GM23248 (cell line): ENCODE results near the gene LMBR1L. TPM values are rescaled to one million over a fixed set of nuclear protein-coding genes. Genes with fewer than 3 reads are reported as not detected.

Experiments
- DNase-seq: peaks from one replicate; pipeline ENCODE4 v3.0.0-alpha.2; 2015
- H2AFZ ChIP-seq: fragments of 200-600 bp; sonication (generic); 2 replicates; pipeline ENCODE4 v1.6.1; 2016; ENCODE audit warnings: antibody characterized with exemption
- H3F3A ChIP-seq: fragments of 200-600 bp; sonication (generic); 2 replicates; pipeline ENCODE4 v1.6.1; 2016; ENCODE audit warnings: mild to moderate bottlenecking, antibody characterized with exemption, mixed run types; ENCODE audit not compliant: insufficient read depth
- H3K27ac ChIP-seq: fragments of 200-600 bp; sonication (generic); 2 replicates; pipeline ENCODE4 v1.5.1; 2016; ENCODE audit warnings: mild to moderate bottlenecking
- H3K27me3 ChIP-seq: fragments of 200-600 bp; sonication (generic); replicated peaks from 2 replicates; pipeline ENCODE4 v1.6.1; 2016; ENCODE audit warnings: mild to moderate bottlenecking; ENCODE audit not compliant: insufficient read depth
- H3K36me3 ChIP-seq: fragments of 200-600 bp; sonication (generic); 2 replicates; pipeline ENCODE4 v1.6.1; 2016; ENCODE audit warnings: low read depth, mild to moderate bottlenecking
- H3K4me1 ChIP-seq: fragments of 200-600 bp; sonication (generic); 2 replicates; pipeline ENCODE4 v1.6.1; 2016; ENCODE audit warnings: mild to moderate bottlenecking; ENCODE audit not compliant: insufficient read depth
- H3K4me2 ChIP-seq: fragments of 200-600 bp; sonication (generic); one replicate; pipeline ENCODE4 v1.6.1; 2016; ENCODE audit warnings: mild to moderate bottlenecking; ENCODE audit not compliant: unreplicated experiment
- H3K4me3 ChIP-seq: fragments of 200-600 bp; sonication (generic); 2 replicates; pipeline ENCODE4 v1.5.1; 2016; ENCODE audit warnings: mild to moderate bottlenecking
- H3K79me2 ChIP-seq: fragments of 200-600 bp; sonication (generic); 2 replicates; pipeline ENCODE4 v1.6.1; 2016; ENCODE audit warnings: mild to moderate bottlenecking; ENCODE audit not compliant: insufficient read depth
- H3K9ac ChIP-seq: fragments of 200-600 bp; sonication (generic); 2 replicates; pipeline ENCODE4 v1.6.1; 2016; ENCODE audit warnings: mild to moderate bottlenecking
- H3K9me2 ChIP-seq: fragments of 200-600 bp; sonication (generic); 2 replicates; pipeline ENCODE4 v1.6.1; 2016; ENCODE audit warnings: mixed run types, mild to moderate bottlenecking, moderate library complexity; ENCODE audit not compliant: insufficient read depth
- H3K9me3 ChIP-seq: fragments of 200-600 bp; sonication (generic); one replicate; pipeline ENCODE4 v1.6.1; 2017; ENCODE audit warnings: low read depth
- H4K20me1 ChIP-seq: fragments of 200-600 bp; sonication (generic); 2 replicates; pipeline ENCODE4 v1.6.0; 2016; ENCODE audit not compliant: insufficient read depth
- EZH2 ChIP-seq: fragments of 200-600 bp; sonication (generic); IDR thresholded peaks from 2 replicates; pipeline ENCODE4 v1.6.1; 2018; ENCODE audit warnings: antibody characterized with exemption, mild to moderate bottlenecking; ENCODE audit not compliant: insufficient read depth, poor library complexity, severe bottlenecking
- EZH2phosphoT487 ChIP-seq: fragments of 200-600 bp; sonication (generic); IDR thresholded peaks from 2 replicates; pipeline ENCODE4 v1.6.1; 2018; ENCODE audit warnings: antibody characterized with exemption, moderate library complexity, mild to moderate bottlenecking, low read depth; ENCODE audit not compliant: insufficient read depth
- WGBS, 2 experiments: methylation state at CpG; one replicate each; pipeline ENCODE4 v1.1.6; 2015 to 2017; ENCODE audit warnings: low lambda C conversion rate in 2 of 2, low coverage in 1 of 2; ENCODE audit errors: missing lambda C conversion rate in 2 of 2; 5-methylcytosine and 5-hydroxymethylcytosine counted together
- in situ Hi-C: fragments of 300-500 bp; cut with MboI; formaldehyde crosslinking; loops from 2 replicates; pipeline ENCODE4 v1.15.0; 2020
- polyA plus RNA-seq: library from polyadenylated mRNA; unstranded; fragments of >200 nt; fragmentation: Nextera tagmentation; extraction: Ambion mirVana; gene quantifications from 2 replicates; pipeline ENCODE4 v1.2.1, GENCODE V29; 2016
- total RNA-seq: library from RNA; depleted of rRNA; stranded (reverse); fragments of >200 nt; shearing (Covaris generic); gene quantifications from 2 replicates; pipeline ENCODE4 v1.2.3, GENCODE V29; 2014

Gene LMBR1L
- total and polyA plus RNA-seq, 2 experiments from 2014 or later = 31.6 to 62.9 TPM

- Histone ChIP-seq H2AFZ (peak overlapping the region; percentile 85; the same call in 1 of the 2 replicates), H4K20me1 (no peaks in the 10 kb centered on the region)
Measured at GRCh38 chr12:49108958-49109404, 1.7 kb downstream of the LMBR1L start.

GRCh38 chr12:49105504-49106084 lies 5.1 kb downstream of the LMBR1L start:
- Histone ChIP-seq H3K9me3 (no peaks in the 10 kb centered on the region), H3K9me2 (no peaks in the 10 kb centered on the region), H3F3A (peaks cover 19% of the 10 kb centered on the region), H3K27me3 (no peaks in the 10 kb centered on the region), H3K27ac (peak overlapping the region; percentile 39), H4K20me1 (no peaks in the 10 kb centered on the region), H3K36me3 (peaks cover 23% of the 10 kb centered on the region; the same call in 1 of the 2 replicates), H3K4me3 (no peak overlapping the region), H3K4me2 (no peak overlapping the region), H2AFZ (no peak overlapping the region), H3K9ac (peak overlapping the region; percentile 50), H3K4me1 (peaks cover 24% of the 10 kb centered on the region), H3K79me2 (peaks cover 78% of the 10 kb centered on the region)
- in situ Hi-C loops = no loop called here
- TF ChIP-seq EZH2 (no peak), EZH2phosphoT487 (no peak)
- peak; percentile 73 for DNase-seq
- WGBS, 2 experiments = 47 to 58% methylated on average over 9 of the region's 9 CpGs

More at GRCh38 chr12:49108958-49109404, 1.7 kb downstream of the LMBR1L start:
- H3K4me1 ChIP-seq = peaks cover 28% of the 10 kb centered on the region
- peak overlapping the region; percentile 85 for H3K4me3 ChIP-seq
- TF ChIP-seq EZH2phosphoT487 = no peak
- TF ChIP-seq EZH2 = no peak
- H3K9me3 ChIP-seq = no peaks in the 10 kb centered on the region
- H3K36me3 ChIP-seq = 0 out of 2 replicates have a peak, but pooled peaks cover 3% of the 10 kb centered on the region
- peaks cover 19% of the 10 kb centered on the region for H3F3A ChIP-seq
- H3K79me2 ChIP-seq = peaks cover 62% of the 10 kb centered on the region
- H3K27me3 ChIP-seq = no peaks in the 10 kb centered on the region
- 4 to 7% methylated on average over 4 of the region's 4 CpGs for WGBS, 2 experiments
- H3K27ac ChIP-seq = peak overlapping the region; percentile 30
- in situ Hi-C loops = no loop called here
- DNase-seq = peak; percentile 77
- no peaks in the 10 kb centered on the region for H3K9me2 ChIP-seq
- peak overlapping the region; percentile 99 for H3K4me2 ChIP-seq
- H3K9ac ChIP-seq = peak overlapping the region; percentile 89

- 80 to 84% methylated on average over 3 of the region's 3 CpGs for WGBS, 2 experiments
- Histone ChIP-seq H3K4me1 (peaks cover 24% of the 10 kb centered on the region), H3K9me3 (no peaks in the 10 kb centered on the region), H4K20me1 (no peaks in the 10 kb centered on the region), H3K9me2 (no peaks in the 10 kb centered on the region), H3F3A (peaks cover 19% of the 10 kb centered on the region), H3K4me2 (no peak overlapping the region), H3K4me3 (no peak overlapping the region), H3K27me3 (no peaks in the 10 kb centered on the region), H3K36me3 (peaks cover 23% of the 10 kb centered on the region; the same call in 1 of the 2 replicates), H2AFZ (no peak overlapping the region), H3K27ac (no peak overlapping the region), H3K9ac (no peak overlapping the region), H3K79me2 (peaks cover 72% of the 10 kb centered on the region)
- in situ Hi-C loops = no loop called here
- TF ChIP-seq EZH2phosphoT487 (no peak), EZH2 (no peak)
- no peak for DNase-seq
Measured at GRCh38 chr12:49104822-49105221, 5.8 kb downstream of the LMBR1L start.

GRCh38 chr12:49100380-49100779 lies 10.3 kb downstream of the LMBR1L start:
- in situ Hi-C loops = no loop called here

More at GRCh38 chr12:49100380-49100779, 10.3 kb downstream of the LMBR1L start:
- H3K27ac ChIP-seq = no peak overlapping the region
- H3K9ac ChIP-seq = no peak overlapping the region
- no peak for DNase-seq
- H4K20me1 ChIP-seq = no peaks in the 10 kb centered on the region
- H2AFZ ChIP-seq = no peak overlapping the region
- H3K4me3 ChIP-seq = no peak overlapping the region
- peaks cover 30% of the 10 kb centered on the region for H3K79me2 ChIP-seq
- no peaks in the 10 kb centered on the region for H3K9me2 ChIP-seq
- TF ChIP-seq EZH2phosphoT487 = no peak
- no peak for TF ChIP-seq EZH2
- H3K36me3 ChIP-seq = peaks cover 27% of the 10 kb centered on the region
- no peak overlapping the region for H3K4me2 ChIP-seq
- H3F3A ChIP-seq = 0 out of 2 replicates have a peak, but pooled peaks cover 12% of the 10 kb centered on the region
- H3K9me3 ChIP-seq = no peaks in the 10 kb centered on the region
- H3K27me3 ChIP-seq = peaks cover 2% of the 10 kb centered on the region; the same call in 1 of the 2 replicates
- peaks cover under 1% of the 10 kb centered on the region for H3K4me1 ChIP-seq
- WGBS, 2 experiments = 88 to 89% methylated on average over 6 of the region's 6 CpGs
